GM13977 (cell line): ENCODE measurements around the gene FAM107B.
A peak's percentile ranks its signal among the peaks of the same experiment; 100 is the strongest.

ENCODE experiments used
- DNase-seq: peaks from one replicate; pipeline ENCODE4 v3.0.0; 2012; ENCODE audit warnings: low spot score
- in situ Hi-C: fragments of 300-500 bp; cut with MboI; formaldehyde crosslinking; loops from one replicate; pipeline ENCODE4 v1.12.0; 2022; ENCODE audit warnings: low sequenced_read_pairs, low pct_unique_long_range_greater_than_20kb, mixed read lengths, inconsistent platforms; ENCODE audit not compliant: unreplicated experiment
- TF ChIP-seq, protein P1 (sequence below): IDR thresholded peaks from 2 replicates; pipeline ENCODE4 v1.5.1; 2012; ENCODE audit warnings: mild to moderate bottlenecking, control low read depth; ENCODE audit not compliant: insufficient read depth; ENCODE audit errors: extremely low read depth, missing control alignments

FAM107B gene

DNA sequence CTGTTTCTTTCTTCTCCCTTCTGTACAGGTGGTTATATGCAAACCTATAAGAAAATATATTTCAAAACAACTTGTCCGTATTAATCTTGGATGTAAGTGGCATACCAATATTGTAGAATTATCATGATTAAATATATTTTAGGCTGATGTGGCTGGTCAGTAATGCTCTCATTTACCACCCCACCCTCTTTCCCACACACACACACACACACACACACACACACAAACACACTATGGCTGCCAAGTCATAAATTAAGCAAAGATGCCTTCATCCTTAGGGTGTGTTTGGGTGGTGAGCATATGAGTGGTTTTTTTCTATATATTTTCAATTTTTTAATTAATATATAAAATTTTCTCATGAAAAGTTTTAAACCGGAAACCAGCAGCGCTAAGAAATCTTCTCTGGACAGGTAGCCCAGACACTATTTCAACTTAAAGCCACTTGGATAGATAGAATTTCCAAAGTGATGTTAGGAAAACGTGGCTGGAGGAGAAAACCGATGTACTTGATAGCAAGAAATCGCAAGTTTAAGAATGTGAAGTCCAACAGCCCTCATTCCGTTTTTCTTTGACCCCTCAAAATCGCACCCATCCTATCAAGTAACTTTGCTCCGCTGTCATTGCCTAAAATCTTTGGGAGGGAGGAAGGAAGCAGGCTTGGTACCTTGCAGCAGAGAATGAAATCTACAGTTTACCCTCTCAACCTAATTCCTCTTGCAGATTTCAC lies 171.7 kb downstream of the FAM107B start:
- TF ChIP-seq, protein P1, sequence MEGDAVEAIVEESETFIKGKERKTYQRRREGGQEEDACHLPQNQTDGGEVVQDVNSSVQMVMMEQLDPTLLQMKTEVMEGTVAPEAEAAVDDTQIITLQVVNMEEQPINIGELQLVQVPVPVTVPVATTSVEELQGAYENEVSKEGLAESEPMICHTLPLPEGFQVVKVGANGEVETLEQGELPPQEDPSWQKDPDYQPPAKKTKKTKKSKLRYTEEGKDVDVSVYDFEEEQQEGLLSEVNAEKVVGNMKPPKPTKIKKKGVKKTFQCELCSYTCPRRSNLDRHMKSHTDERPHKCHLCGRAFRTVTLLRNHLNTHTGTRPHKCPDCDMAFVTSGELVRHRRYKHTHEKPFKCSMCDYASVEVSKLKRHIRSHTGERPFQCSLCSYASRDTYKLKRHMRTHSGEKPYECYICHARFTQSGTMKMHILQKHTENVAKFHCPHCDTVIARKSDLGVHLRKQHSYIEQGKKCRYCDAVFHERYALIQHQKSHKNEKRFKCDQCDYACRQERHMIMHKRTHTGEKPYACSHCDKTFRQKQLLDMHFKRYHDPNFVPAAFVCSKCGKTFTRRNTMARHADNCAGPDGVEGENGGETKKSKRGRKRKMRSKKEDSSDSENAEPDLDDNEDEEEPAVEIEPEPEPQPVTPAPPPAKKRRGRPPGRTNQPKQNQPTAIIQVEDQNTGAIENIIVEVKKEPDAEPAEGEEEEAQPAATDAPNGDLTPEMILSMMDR = no peak
- in situ Hi-C loops = no loop called here
- no peak for DNase-seq

DNA sequence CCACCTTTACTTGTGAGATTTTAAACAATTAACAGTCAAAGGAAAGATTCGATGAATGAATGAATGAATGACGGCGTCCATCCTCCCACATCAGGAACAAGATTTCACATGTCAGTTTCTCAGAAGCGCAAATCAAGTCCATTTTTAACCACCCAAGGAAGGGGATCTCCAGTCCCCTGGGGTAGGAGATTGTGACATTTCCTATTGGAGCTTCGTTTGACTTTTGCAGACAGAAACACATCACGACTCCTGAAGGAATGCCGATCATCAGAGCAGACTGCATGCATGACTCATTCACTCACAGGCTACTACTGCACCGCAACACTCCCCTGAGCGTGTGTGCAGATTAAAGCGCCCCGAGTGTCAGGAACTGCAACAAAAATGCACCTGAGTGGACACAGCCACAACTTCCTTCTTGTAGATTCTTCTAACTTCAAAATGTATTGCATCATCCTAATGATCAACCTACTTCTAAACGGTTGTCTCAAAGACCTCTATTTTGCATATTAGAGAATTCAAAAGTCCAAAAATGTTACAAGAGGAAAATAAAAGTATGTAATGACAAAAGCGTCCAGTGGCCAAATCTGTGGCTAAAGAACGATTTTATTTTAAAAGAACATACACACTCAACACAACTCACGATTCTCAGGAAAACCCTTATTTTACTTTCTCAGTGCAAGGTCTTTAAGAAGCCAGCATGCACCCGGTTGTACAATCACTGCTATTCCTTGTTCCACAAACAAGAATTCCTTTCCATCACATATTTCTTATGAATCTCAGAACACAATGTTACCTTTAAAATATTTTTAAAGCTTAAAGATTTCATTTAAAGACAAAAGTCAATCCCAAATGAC lies 172.6 kb downstream of the FAM107B start:
- TF ChIP-seq, protein P1 = peak; percentile 12
- peak; percentile 69 for DNase-seq
- in situ Hi-C loops = no loop called here

DNA sequence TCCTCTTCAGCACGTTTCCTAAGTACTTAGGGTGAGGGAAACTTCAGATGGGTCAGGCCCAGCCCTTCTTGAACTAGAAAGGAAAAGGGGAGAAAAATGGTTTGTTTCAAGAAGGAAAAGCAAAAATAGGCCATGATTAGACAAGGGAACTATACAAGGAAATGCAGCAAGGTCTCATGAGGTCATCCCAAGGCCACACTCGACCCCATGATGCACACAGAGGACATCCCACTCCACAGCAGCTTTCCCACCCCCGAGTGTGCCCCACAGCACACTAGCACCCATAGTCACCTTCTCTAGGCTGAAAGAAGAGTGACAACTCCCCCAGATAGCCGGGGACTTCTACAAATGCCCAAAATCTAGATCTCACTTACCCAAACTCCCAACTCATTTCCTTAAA lies 173.4 kb downstream of the FAM107B start:
- TF ChIP-seq, protein P1 = no peak
- in situ Hi-C loops = no loop called here
- DNase-seq = no peak

DNA sequence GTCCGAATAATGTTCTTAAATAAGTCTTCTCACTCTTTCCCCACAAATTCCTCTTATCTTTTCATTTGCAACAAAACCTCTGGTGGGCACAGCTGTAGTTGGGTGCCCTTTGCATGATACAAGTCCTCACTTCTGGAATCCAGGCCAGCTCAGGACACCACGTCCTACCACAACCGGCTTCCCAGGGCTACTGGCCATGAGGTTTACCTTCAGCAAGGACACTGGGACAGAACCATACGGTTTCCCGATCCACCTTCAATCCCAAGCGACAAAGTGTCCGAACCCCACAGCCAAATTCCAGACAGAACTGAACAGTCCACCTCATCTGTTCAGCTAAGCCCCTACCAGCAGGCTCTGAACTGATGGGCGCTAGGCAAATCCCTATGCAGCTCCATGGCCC lies 174.6 kb downstream of the FAM107B start:
- in situ Hi-C loops = no loop called here
- TF ChIP-seq, protein P1 = no peak

DNA sequence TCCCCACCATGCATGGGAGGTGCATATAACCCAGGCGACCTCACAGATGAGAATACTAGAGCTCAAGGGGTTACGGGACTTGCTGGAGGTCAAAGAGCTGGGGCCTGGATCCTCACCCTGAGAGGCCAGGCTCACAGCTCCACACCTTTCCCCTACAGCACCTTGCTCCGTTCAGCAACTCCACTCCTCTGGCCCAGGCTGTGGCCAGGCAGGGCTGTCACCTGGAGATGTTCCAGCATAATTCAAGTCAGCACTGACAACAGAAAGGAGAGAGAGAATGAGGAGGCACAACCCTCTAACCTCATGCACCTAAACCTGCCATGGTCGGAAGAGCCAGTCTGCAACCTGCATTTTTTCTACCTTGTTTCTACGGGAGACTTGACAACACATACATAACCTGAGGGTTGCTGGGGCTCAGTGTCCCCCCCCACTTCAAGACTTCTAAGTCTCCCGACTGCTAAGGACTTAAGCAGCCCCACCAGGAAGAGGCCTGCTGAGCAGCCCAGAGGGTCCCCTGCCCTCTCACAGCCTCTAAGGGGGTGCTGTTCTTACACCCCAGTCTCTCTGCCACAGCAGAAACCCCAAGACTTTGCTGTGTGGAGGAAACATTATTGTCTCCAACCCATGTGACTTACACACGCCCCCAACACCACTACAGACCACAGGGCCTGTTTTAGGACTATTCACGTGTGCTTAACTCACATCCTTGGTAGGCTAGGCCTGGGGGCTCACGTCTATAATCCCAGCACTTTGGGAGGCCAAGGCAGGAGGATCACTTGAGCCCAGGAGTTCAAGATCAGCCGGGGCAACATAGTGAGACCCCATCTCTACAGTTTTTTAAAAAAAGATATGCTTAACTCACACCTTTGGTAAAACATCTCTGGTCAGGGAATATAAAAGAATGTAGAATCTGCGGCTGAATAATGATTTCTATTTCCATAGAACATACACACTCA lies 175.6 kb downstream of the FAM107B start:
- DNase-seq = no peak
- in situ Hi-C loops = no loop called here
- TF ChIP-seq, protein P1 = no peak

More for the DNA sequence above, 174.6 kb downstream of the FAM107B start:
- DNase-seq = no peak
